GM10266 (cell line): ENCODE data around the gene DLGAP4.

Source experiments
- DNase-seq: peaks from one replicate; pipeline ENCODE4 v3.0.0; 2012; ENCODE audit errors: extremely low spot score
- TF ChIP-seq, protein P1 (sequence below): IDR thresholded peaks from 2 replicates; pipeline ENCODE4 v1.5.1; 2012; ENCODE audit warnings: mild to moderate bottlenecking, low read depth; ENCODE audit not compliant: control insufficient read depth, insufficient read depth; ENCODE audit errors: missing control alignments

DLGAP4 gene

GRCh38 chr20:36343641-36344040 lies 37.5 kb downstream of the DLGAP4 start:
- no peak for DNase-seq
- TF ChIP-seq, protein P1, sequence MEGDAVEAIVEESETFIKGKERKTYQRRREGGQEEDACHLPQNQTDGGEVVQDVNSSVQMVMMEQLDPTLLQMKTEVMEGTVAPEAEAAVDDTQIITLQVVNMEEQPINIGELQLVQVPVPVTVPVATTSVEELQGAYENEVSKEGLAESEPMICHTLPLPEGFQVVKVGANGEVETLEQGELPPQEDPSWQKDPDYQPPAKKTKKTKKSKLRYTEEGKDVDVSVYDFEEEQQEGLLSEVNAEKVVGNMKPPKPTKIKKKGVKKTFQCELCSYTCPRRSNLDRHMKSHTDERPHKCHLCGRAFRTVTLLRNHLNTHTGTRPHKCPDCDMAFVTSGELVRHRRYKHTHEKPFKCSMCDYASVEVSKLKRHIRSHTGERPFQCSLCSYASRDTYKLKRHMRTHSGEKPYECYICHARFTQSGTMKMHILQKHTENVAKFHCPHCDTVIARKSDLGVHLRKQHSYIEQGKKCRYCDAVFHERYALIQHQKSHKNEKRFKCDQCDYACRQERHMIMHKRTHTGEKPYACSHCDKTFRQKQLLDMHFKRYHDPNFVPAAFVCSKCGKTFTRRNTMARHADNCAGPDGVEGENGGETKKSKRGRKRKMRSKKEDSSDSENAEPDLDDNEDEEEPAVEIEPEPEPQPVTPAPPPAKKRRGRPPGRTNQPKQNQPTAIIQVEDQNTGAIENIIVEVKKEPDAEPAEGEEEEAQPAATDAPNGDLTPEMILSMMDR: no peak

DNA sequence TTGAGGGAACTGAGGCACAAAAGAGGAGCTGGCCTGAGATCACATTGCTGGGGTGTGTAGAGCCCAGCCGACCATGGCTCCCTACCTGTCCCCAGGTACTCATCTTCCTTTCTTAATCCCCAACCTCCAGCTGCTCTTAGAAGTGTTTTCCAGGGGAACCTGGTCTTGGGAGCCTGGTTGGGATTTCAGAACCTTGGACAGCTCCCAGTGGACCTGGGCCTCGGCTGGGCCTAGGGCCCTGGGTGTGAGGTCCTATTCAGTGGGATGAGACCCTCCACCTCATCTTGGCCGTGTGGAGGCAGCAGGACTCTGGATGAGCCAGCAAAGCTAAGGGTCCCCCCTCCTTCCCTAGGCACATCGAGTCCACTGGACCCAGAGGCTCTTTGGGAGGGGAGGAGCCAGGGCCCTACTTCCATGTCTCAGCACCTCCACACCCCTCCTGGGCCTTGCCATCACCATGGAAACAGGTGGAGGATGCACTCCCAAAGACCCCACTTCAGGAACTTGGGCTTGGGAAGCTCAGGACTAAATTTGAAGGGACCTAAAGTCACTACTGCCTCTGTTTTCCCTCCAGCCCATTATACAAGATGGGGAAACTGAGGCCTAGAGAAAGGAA lies 38.5 kb downstream of the DLGAP4 start:
- no peak for DNase-seq

GRCh38 chr20:36346256-36346655 lies 40.1 kb downstream of the DLGAP4 start:
- DNase-seq: no peak
- TF ChIP-seq, protein P1: no peak

More for the DNA sequence above, 38.5 kb downstream of the DLGAP4 start:
- TF ChIP-seq, protein P1: no peak

DNA sequence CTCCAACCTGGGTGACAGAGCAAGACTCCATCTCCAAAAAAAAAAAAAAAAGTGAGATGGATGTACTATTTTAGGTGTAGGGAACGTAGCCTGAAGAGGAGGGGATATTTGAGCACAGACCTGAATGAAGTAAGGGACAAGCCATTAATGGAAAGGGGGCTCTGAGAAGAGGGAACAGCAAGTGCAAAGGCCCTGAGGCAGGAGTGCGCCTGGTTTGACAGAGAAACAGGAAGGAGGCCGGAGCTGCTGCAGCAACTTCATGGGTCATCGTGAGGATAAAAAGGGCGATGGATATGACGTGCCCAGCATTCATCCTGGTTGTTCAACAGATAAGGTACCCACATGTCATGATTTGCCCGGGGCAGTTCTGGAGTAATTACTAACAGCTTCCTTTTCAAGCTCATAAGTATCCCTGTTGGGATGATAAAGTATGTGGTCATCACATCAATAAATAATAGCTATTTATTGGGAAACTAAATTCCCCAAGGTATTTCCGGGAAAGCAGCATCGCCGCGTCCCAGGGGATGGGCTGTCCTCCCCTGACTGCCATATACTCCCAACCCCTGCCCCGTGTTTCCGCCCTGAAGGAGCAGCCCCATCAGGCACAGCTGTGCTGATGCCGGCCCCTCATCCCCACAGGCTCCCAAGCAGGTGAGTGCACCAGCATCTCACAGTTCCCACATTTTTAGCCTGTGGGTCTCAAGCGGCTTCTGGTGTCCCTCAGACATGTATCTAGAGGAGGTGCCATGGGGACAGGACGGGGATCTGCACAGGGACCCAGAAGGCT lies 43.4 kb downstream of the DLGAP4 start:
- TF ChIP-seq, protein P1: no peak
- DNase-seq: no peak

DNA sequence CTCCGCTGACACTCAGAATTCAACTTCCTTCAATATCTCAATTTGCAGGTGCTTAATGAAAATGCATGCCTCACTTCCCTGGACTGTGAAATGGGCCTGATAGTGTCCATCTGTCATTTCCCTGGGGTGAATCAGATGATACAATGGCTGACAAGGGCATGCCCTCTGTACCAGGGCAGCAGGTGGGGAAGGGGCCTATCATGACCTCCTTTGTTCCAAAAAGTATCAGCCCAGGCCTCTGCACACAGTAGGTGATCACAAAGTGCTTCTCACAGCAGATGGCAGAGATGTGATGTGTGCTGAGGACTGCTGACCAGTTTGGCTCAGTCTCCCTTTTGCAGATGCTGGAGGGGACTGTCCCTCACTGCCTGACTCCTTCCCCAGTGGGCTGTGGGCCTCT lies 44.3 kb downstream of the DLGAP4 start:
- no peak for DNase-seq

GRCh38 chr20:36351937-36352336 lies 45.8 kb downstream of the DLGAP4 start:
- DNase-seq: no peak
- TF ChIP-seq, protein P1: no peak

More for the DNA sequence above, 44.3 kb downstream of the DLGAP4 start:
- TF ChIP-seq, protein P1: no peak
